HCT116 (cell line): Measurements from ENCODE around the gene ERP27.

Experiments used
- EZH2 ChIP-seq: fragments of 200-600 bp; sonication (generic); IDR thresholded peaks from 2 replicates; pipeline ENCODE4 v1.6.1; 2017; ENCODE audit warnings: antibody characterized with exemption, mixed run types
- JUND ChIP-seq: IDR thresholded peaks from 2 replicates; pipeline ENCODE4 v1.6.1; 2012
- POLR2A ChIP-seq: IDR thresholded peaks from 2 replicates; pipeline ENCODE4 v1.7.0; 2011; ENCODE audit warnings: borderline replicate concordance; ENCODE audit not compliant: insufficient read depth, insufficient read length; ENCODE audit errors: extremely low read depth
- POLR2AphosphoS5 ChIP-seq: IDR thresholded peaks from 2 replicates; pipeline ENCODE4 v1.6.1; 2011; ENCODE audit warnings: mild to moderate bottlenecking, low read depth, low read length, moderate library complexity
- RAD21 ChIP-seq: IDR thresholded peaks from 2 replicates; pipeline ENCODE4 v1.6.1; 2012; ENCODE audit warnings: low read depth, mild to moderate bottlenecking
- SP1 ChIP-seq: IDR thresholded peaks from 2 replicates; pipeline ENCODE4 v1.6.1; 2012; ENCODE audit warnings: low read depth
- YY1 ChIP-seq: IDR thresholded peaks from 2 replicates; pipeline ENCODE4 v1.6.1; 2011; ENCODE audit warnings: low read length, low read depth, moderate library complexity, mild to moderate bottlenecking; ENCODE audit not compliant: insufficient replicate concordance; ENCODE audit errors: extremely low read depth
- TF ChIP-seq, protein P1 (sequence below), 3 experiments: fragments of 200-600 bp in 1 of 3; sonication (generic) in 1 of 3; IDR thresholded peaks in 2 of 3; conservative IDR thresholded peaks in 1 of 3; 2 replicates each; pipeline ENCODE4 v1.5.1; 2012 to 2017; ENCODE audit warnings: low read depth in 2 of 3, low read length in 2 of 3, antibody characterized with exemption in 1 of 3, borderline replicate concordance in 1 of 3, control low read depth in 1 of 3, mild to moderate bottlenecking in 1 of 3, mixed read lengths in 1 of 3, mixed run types in 1 of 3, moderate library complexity in 1 of 3; ENCODE audit not compliant: insufficient read depth in 1 of 3

DNA sequence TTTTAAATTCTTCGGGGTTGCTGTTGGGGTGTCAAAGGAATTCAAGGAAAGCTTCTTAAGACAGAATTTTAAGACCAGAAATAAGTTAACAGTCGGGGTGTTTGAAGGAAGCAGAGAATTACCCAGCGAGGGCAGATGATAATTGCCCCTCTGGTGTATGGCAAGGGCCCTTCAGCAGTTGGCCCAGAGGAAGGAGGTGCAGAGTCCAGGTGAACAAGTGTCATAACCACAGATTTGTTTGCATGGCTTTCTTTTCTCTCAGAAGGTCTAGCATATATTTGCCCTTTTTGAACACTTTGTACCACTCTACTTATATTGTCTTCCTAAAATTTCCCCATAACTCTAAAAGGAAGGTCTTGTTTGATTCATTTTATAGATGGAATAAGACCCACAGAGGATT, 36.3 kb upstream of the ERP27 start:
- no peak for TF ChIP-seq POLR2A
- TF ChIP-seq EZH2, result no peak
- TF ChIP-seq YY1, result no peak
- no peak for TF ChIP-seq JUND
- TF ChIP-seq POLR2AphosphoS5, result no peak
- TF ChIP-seq SP1, result no peak
- TF ChIP-seq RAD21, result no peak
- TF ChIP-seq, protein P1, sequence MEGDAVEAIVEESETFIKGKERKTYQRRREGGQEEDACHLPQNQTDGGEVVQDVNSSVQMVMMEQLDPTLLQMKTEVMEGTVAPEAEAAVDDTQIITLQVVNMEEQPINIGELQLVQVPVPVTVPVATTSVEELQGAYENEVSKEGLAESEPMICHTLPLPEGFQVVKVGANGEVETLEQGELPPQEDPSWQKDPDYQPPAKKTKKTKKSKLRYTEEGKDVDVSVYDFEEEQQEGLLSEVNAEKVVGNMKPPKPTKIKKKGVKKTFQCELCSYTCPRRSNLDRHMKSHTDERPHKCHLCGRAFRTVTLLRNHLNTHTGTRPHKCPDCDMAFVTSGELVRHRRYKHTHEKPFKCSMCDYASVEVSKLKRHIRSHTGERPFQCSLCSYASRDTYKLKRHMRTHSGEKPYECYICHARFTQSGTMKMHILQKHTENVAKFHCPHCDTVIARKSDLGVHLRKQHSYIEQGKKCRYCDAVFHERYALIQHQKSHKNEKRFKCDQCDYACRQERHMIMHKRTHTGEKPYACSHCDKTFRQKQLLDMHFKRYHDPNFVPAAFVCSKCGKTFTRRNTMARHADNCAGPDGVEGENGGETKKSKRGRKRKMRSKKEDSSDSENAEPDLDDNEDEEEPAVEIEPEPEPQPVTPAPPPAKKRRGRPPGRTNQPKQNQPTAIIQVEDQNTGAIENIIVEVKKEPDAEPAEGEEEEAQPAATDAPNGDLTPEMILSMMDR (IDR thresholded peaks at IDR 0.05 in 2 of 3, conservative IDR thresholded peaks at IDR 0.05 in 1 of 3; ENCODE audit: borderline replicate concordance in 1 of 3, insufficient read depth in 1 of 3, low read depth in 2 of 3, low read length in 2 of 3), result no peak
